HCT116 (cell line): Measurements from ENCODE around the gene GNS. TPM values are rescaled to one million over a fixed set of nuclear protein-coding genes. Genes with fewer than 3 reads are reported as not detected.
A peak's percentile ranks its signal among the peaks of the same experiment; 100 is the strongest.

ENCODE experiments used
- ATAC-seq: fragments of 200-7000 bp; cut with Tn5 transposase; 2 replicates; pipeline ENCODE4 v1.9.1; 2020; ENCODE audit warnings: mild to moderate bottlenecking, moderate library complexity
- BruUV-seq: library from RNA; stranded (reverse); fragments of 400-500 nt; replicated peaks from 2 replicates; lab custom pipeline; 2021; lab: Mats Ljungman, UMichigan
- CTCF ChIA-PET: fragments of 300-600 bp; sonication (Branson Sonifier 250); formaldehyde crosslinking; loops from one replicate; lab custom pipeline; 2021; ENCODE audit warnings: antibody characterized with exemption; lab: Charles Lee
- POLR2A ChIA-PET: fragments of 300-600, 350-600 bp; sonication (Branson Sonifier 250); formaldehyde crosslinking; loops from one replicate; lab custom pipeline; 2021; ENCODE audit warnings: antibody characterized with exemption; lab: Charles Lee
- RAD21 ChIA-PET, 2 experiments: fragments of 300-600 bp; sonication (Branson Sonifier 250); formaldehyde crosslinking; loops; one replicate each; lab custom pipeline; 2023; ENCODE audit warnings: low total read pairs in 2 of 2; ENCODE audit not compliant: uncharacterized antibody in 2 of 2, unreplicated experiment in 2 of 2, low non-redundant PET in 1 of 2; lab: Charles Lee
- DNase-seq: peaks from one replicate; pipeline ENCODE4 v3.0.0-alpha.2; 2010; ENCODE audit warnings: low read depth, low spot score
- H2AFZ ChIP-seq: fragments of 200-600 bp; shearing (Covaris generic), sonication (generic); 2 replicates; pipeline ENCODE4 v1.6.1; 2017; ENCODE audit warnings: low read depth, mixed run types, mixed read lengths, antibody characterized with exemption, low read length; ENCODE audit not compliant: poor library complexity, severe bottlenecking
- H3K27ac ChIP-seq: 2 replicates; pipeline ENCODE4 v1.5.1; 2012; ENCODE audit warnings: low read depth, low read length
- H3K27me3 ChIP-seq: fragments of 200-600 bp; sonication (generic); 2 replicates; pipeline ENCODE4 v1.6.1; 2016; ENCODE audit warnings: mixed run types, low read length, mixed read lengths; ENCODE audit not compliant: insufficient read depth
- H3K36me3 ChIP-seq, 2 experiments: fragments of 200-500 bp in 1 of 2; fragments of 200-600 bp in 1 of 2; sonication (Bioruptor generic) in 1 of 2; sonication (generic) in 1 of 2; 2 replicates each; pipeline versions ENCODE4 v1.5.1 to v1.6.1; 2014 to 2016; ENCODE audit warnings: low read length in 2 of 2, inconsistent platforms in 1 of 2, mixed read lengths in 1 of 2, mixed run types in 1 of 2; ENCODE audit not compliant: insufficient read depth in 2 of 2, control insufficient read depth in 1 of 2
- H3K4me1 ChIP-seq, 2 experiments: fragments of 200-600 bp in 1 of 2; sonication (generic) in 1 of 2; 2 replicates each; pipeline versions ENCODE4 v1.5.1 to v1.6.1; 2012 to 2017; ENCODE audit warnings: low read length in 2 of 2, inconsistent platforms in 1 of 2, mild to moderate bottlenecking in 1 of 2, mixed read lengths in 1 of 2, mixed run types in 1 of 2, moderate library complexity in 1 of 2; ENCODE audit not compliant: insufficient read depth in 2 of 2, control insufficient read depth in 1 of 2
- H3K4me2 ChIP-seq: fragments of 200-600 bp; sonication (generic); 2 replicates; pipeline ENCODE4 v1.6.1; 2017; ENCODE audit warnings: mixed run types, low read length, mixed read lengths
- H3K4me3 ChIP-seq, 2 experiments: fragments of 200-600 bp in 1 of 2; sonication (generic) in 1 of 2; replicated peaks in 1 of 2; 2 replicates each; pipeline ENCODE4 v1.5.1; 2011 to 2016; ENCODE audit warnings: low read length in 2 of 2, control low read depth in 1 of 2, low read depth in 1 of 2, mild to moderate bottlenecking in 1 of 2, mixed read lengths in 1 of 2, mixed run types in 1 of 2
- H3K79me2 ChIP-seq: fragments of 200-600 bp; sonication (generic); 2 replicates; pipeline ENCODE4 v1.6.1; 2017; ENCODE audit warnings: mild to moderate bottlenecking, mixed run types, low read length, moderate library complexity, mixed read lengths; ENCODE audit not compliant: insufficient read depth
- H3K9ac ChIP-seq: fragments of 200-600 bp; sonication (generic); 2 replicates; pipeline ENCODE4 v1.6.1; 2016; ENCODE audit warnings: low read length, mixed read lengths
- H3K9me2 ChIP-seq: fragments of 200-600 bp; sonication (generic), shearing (Covaris generic); 2 replicates; pipeline ENCODE4 v1.6.1; 2017; ENCODE audit warnings: mixed run types, mild to moderate bottlenecking, moderate library complexity; ENCODE audit not compliant: insufficient read depth
- H3K9me3 ChIP-seq, 2 experiments: fragments of 200-500 bp in 1 of 2; fragments of 200-600 bp in 1 of 2; sonication (Bioruptor generic) in 1 of 2; sonication (generic) in 1 of 2; 2 replicates each; pipeline ENCODE4 v1.6.1; 2014 to 2017; ENCODE audit warnings: low read length in 2 of 2, mixed read lengths in 2 of 2, inconsistent platforms in 1 of 2, low read depth in 1 of 2, mild to moderate bottlenecking in 1 of 2, mixed run types in 1 of 2, moderate library complexity in 1 of 2; ENCODE audit not compliant: control insufficient read depth in 1 of 2, insufficient read depth in 1 of 2
- H4K20me1 ChIP-seq: fragments of 200-600 bp; sonication (generic), shearing (Covaris generic); 2 replicates; pipeline ENCODE4 v1.6.1; 2017; ENCODE audit warnings: mixed run types, mild to moderate bottlenecking, moderate library complexity; ENCODE audit not compliant: insufficient read depth
- RAD21 ChIP-seq: IDR thresholded peaks from 2 replicates; pipeline ENCODE4 v1.6.1; 2012; ENCODE audit warnings: low read depth, mild to moderate bottlenecking
- intact Hi-C: fragments of 100-400 bp; cut with micrococcal nuclease; formaldehyde crosslinking; loops from 2 replicates; pipeline ENCODE4 v1.10.0; 2022
- total RNA-seq: library from RNA; stranded (reverse); gene quantifications from one replicate; pipeline ENCODE4 v1.2.1, GENCODE V29; 2021; ENCODE audit not compliant: unreplicated experiment
- TF ChIP-seq, protein P1 (sequence below), 3 experiments: fragments of 200-600 bp in 1 of 3; sonication (generic) in 1 of 3; IDR thresholded peaks in 2 of 3; conservative IDR thresholded peaks in 1 of 3; 2 replicates each; pipeline ENCODE4 v1.5.1; 2012 to 2017; ENCODE audit warnings: low read depth in 2 of 3, low read length in 2 of 3, antibody characterized with exemption in 1 of 3, borderline replicate concordance in 1 of 3, control low read depth in 1 of 3, mild to moderate bottlenecking in 1 of 3, mixed read lengths in 1 of 3, mixed run types in 1 of 3, moderate library complexity in 1 of 3; ENCODE audit not compliant: insufficient read depth in 1 of 3
- TF ChIP-seq, protein P2 (sequence below): IDR thresholded peaks from 2 replicates; pipeline ENCODE4 v1.6.1; 2012
- TF ChIP-seq, protein P3 (sequence below): IDR thresholded peaks from 2 replicates; pipeline ENCODE4 v1.6.1; 2012

Gene GNS
- total RNA-seq, 1 experiment from 2014 or later = 45.7 TPM

DNA sequence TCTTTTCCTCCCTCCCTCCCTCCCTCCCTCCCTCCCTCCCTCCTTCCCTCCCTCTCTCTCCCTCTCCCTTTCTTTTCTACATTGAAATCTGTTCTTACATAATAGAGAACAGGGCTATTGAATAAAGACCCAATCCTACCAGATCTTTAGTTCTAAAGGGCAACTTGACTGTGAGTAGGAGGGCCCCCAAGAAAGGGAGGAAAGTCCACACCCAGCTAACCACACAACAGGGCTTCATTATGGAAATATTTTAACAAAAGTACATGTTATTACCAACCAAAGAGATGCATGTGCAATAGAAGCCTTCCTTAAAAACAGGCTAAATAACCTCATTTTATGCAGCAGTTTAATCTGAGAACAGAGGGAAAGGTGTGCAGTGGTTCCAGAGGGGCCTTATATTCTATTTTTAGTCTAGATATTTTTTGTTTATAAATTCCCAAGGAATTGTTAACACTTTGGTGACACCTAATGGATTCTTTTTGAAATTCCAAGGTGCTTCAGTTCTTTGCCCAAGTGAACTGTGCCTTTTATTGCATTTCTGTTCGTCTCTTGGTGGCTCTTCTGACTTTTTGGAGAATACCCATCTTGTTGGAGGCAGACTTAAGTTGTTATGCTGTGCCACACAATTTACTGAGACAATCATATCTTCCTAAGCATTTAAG is 63.0 kb downstream of the GNS start:
- 0 out of 2 replicates have a peak, but pooled peaks have one; percentile 25 for ATAC-seq
- ChIA-PET RAD21 (interaction anchor here (0.5 to 1.3 kb wide), 4 partner anchors 70 to 173 kb away, joined by 3 to 8 read pairs (median 4); no protein-coding TSS in a partner anchor), CTCF (interaction anchor here (0.6 to 5.1 kb wide), 9 partner anchors 10 to 257 kb away, joined by 3 to 93 read pairs (median 3); no protein-coding TSS in a partner anchor), POLR2A (interaction anchor here (1.3 kb wide), 1 partner anchor 147 kb away, joined by 5 read pairs; no protein-coding TSS in a partner anchor)
- no TSS peak for BruUV-seq
- H3K4me3 ChIP-seq = no peak overlapping the region
- H3K4me2 ChIP-seq = no peak overlapping the region
- H3K79me2 ChIP-seq = no peaks in the 10 kb centered on the region
- no peak for DNase-seq
- intact Hi-C loops = loop anchor here (1.0 to 10.0 kb wide), 5 partner anchors 89 to 871 kb away; partner anchors contain the start of gene TBK1
- H2AFZ ChIP-seq = no peak overlapping the region
- H3K9me2 ChIP-seq = no peaks in the 10 kb centered on the region
- TF ChIP-seq, protein P1, sequence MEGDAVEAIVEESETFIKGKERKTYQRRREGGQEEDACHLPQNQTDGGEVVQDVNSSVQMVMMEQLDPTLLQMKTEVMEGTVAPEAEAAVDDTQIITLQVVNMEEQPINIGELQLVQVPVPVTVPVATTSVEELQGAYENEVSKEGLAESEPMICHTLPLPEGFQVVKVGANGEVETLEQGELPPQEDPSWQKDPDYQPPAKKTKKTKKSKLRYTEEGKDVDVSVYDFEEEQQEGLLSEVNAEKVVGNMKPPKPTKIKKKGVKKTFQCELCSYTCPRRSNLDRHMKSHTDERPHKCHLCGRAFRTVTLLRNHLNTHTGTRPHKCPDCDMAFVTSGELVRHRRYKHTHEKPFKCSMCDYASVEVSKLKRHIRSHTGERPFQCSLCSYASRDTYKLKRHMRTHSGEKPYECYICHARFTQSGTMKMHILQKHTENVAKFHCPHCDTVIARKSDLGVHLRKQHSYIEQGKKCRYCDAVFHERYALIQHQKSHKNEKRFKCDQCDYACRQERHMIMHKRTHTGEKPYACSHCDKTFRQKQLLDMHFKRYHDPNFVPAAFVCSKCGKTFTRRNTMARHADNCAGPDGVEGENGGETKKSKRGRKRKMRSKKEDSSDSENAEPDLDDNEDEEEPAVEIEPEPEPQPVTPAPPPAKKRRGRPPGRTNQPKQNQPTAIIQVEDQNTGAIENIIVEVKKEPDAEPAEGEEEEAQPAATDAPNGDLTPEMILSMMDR (IDR thresholded peaks at IDR 0.05 in 2 of 3, conservative IDR thresholded peaks at IDR 0.05 in 1 of 3; ENCODE audit: borderline replicate concordance in 1 of 3, insufficient read depth in 1 of 3, low read depth in 2 of 3, low read length in 2 of 3) = peak; percentile 11 to 52 (median 48); a peak in 3 of 6 replicates
- TF ChIP-seq, protein P2, sequence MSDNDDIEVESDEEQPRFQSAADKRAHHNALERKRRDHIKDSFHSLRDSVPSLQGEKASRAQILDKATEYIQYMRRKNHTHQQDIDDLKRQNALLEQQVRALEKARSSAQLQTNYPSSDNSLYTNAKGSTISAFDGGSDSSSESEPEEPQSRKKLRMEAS = no peak
- TF ChIP-seq, protein P3, sequence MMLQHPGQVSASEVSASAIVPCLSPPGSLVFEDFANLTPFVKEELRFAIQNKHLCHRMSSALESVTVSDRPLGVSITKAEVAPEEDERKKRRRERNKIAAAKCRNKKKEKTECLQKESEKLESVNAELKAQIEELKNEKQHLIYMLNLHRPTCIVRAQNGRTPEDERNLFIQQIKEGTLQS = no peak
- TF ChIP-seq RAD21 = peak; percentile 80
- no peak overlapping the region for H3K9ac ChIP-seq
- peaks cover 6 to 15% of the 10 kb centered on the region in 2 experiments; a peak in 2 of 4 replicates for H3K4me1 ChIP-seq
- 0 out of 2 replicates have a peak, but pooled peaks cover 3% of the 10 kb centered on the region for H4K20me1 ChIP-seq
- no peak overlapping the region for H3K27ac ChIP-seq
- H3K36me3 ChIP-seq = peaks cover 11 to 33% of the 10 kb centered on the region in 2 experiments; a peak in 3 of 4 replicates
- no peaks in the 10 kb centered on the region for H3K27me3 ChIP-seq
- no peaks in the 10 kb centered on the region for H3K9me3 ChIP-seq
